HG03103 (cell line): Measurements from ENCODE around the gene CSTPP1.
"Not testable (repeated sequence)": the region's sequence is repeated elsewhere in the genome, so short reads cannot be mapped to it uniquely, and the experiment has no call there.

Experiments used
- ATAC-seq: cut with Tn5 transposase; IDR thresholded peaks from one replicate; pipeline ENCODE4 v1.9.1; 2021; ENCODE audit warnings: low read depth; ENCODE audit not compliant: unreplicated experiment

CSTPP1 gene

DNA sequence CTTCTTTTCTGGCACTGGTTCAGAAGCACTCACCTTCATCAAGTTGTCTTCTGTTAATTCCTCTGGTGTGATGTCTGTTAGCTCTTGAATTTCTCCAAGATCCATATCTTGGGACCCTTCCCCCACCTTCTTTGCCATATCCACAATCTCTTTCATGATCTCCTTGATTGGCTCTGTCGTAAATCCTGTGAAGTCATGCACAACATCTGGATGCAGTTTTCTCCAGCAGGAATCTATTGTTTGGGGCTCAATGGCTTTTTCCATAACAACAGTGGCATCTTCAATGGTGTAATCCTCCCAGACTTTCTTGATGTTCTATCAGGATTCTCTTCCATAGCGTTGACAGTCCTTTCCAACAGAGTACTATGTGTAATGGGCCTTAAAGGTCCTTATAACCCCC is 96.9 kb downstream of the CSTPP1 start:
- ATAC-seq = no peak

GRCh38 chr11:47034091-47034490 is 97.5 kb downstream of the CSTPP1 start:
- no peak for ATAC-seq

DNA sequence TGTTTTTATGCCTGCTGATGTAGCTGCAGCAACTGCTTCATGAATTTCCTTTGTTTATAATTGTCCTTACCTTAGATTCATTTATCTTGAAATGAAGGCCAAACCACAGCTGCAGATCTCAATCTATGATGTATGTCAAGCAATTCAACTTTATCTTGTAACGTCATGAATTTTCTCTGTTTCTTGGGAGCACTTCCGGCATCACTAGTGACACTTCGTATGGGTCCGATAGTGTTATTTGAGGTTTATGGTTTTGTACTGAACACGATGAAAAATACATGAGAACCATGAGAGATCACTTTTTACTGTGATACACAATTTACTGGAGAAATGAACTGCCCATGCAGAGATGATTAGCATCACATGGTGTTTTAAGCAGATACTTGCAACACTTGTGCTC is 98.5 kb downstream of the CSTPP1 start:
- ATAC-seq = no peak

DNA sequence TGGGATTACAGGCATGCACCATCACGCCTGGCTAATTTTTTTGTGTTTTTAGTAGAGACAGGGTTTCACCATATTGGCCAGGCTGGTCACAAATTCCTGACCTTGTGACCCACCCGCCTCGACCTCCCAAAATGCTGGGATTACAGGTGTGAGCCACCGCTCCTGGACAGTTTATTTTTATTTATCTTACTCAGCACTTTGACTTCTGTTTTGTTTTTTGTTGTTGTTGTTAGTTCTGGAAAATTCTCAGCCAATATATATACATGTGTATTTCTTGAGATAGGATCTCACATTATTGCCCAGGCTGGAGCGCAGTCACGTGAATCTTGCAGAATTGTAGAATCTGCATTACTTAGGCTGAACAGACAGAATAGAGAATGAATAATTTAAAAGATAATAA is 107.6 kb downstream of the CSTPP1 start:
- no peak for ATAC-seq

DNA sequence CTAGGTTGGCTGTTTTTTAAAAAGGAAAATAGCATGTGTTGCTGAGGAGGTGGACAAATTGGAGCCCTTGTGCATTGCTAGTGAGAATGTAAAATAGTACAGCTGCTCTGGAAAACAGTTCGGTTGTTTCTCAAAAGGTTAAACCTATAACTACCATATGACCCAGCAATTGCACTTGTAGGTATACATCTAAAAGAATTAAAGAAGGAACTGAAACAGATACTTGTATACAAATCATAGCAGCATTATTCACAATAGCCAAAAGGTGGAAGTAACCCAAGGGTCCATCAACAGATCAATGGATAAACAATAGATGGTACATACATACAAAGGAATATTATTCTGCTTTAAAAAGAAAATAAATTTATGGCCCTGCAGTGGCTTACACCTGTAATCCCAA is 111.4 kb downstream of the CSTPP1 start:
- ATAC-seq = no peak

DNA sequence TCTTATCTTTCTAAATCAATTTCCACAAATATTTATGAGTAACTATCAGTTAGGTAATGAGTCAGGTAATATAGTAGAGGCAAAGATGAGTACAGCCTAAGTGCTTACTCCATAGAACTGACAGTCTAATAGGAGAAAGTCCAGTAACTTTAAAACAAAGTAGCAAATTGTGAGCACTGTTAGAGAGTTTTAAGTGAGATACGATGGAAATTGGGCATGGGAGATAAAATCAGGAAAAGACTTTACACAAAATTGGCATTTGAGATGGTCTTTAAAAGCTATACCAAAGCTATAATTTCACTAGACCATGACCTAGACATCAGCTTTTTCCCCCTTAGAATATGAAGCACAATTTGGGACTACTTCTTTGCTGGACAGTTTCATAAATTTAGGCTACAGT is 113.7 kb downstream of the CSTPP1 start:
- no peak for ATAC-seq

DNA sequence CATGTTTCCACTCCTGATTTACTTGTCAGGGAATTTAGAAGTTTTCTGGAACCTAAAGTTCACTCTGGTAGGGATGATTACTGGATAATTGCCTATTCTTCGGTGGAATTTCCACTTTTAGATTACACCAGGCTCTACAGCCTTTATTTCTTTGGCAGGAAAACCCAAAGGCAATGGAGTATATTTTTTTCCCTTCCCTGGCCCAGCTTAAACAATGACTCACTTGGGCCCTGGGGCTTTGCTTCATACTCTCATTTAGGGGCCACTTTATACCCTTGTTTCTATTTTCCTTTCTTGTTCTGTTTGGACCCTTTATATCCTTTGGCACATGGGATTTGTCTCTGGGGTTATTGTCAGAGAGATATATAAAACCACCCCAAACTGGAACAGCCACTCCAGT is 114.7 kb downstream of the CSTPP1 start:
- ATAC-seq = no peak

- no peak for ATAC-seq
Observed at GRCh38 chr11:47052165-47052564, 115.6 kb downstream of the CSTPP1 start.

DNA sequence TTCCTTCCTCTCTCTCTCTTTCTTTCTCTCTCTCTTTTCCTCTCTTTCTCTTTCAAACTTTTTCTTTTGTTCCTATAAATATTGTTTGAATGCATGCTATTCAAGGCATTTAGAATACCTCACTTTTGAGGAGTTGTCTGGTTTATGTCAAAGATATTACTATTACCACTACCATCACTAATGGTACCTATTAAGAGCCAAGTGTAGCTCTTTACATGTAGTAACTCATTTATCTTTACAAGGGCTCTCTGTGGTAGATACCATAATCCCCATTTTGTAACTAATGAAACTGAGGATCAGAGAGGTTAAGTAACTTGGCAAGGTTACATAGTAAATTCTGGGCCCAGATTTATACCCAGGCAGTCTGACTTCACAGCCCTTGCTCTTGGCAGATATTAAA is 116.0 kb downstream of the CSTPP1 start:
- no peak for ATAC-seq

DNA sequence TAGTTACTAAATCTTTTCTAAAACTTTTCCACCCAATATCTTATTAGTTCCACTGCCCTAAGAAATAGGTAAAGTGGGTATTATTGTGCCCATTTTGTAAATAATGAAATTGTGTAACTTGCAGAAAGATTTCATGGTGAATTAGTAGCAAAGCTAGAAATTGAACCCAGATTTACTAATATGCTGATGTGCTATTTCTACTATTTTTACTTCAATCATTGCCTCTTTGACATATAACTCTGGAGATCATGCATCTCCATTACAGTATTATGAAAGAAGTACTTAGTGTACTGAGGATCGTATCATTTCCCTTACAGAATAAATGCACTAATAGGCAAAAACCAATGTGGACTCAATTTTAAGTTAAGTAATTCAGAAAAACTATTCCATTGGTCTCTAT is 119.0 kb downstream of the CSTPP1 start:
- no peak for ATAC-seq

DNA sequence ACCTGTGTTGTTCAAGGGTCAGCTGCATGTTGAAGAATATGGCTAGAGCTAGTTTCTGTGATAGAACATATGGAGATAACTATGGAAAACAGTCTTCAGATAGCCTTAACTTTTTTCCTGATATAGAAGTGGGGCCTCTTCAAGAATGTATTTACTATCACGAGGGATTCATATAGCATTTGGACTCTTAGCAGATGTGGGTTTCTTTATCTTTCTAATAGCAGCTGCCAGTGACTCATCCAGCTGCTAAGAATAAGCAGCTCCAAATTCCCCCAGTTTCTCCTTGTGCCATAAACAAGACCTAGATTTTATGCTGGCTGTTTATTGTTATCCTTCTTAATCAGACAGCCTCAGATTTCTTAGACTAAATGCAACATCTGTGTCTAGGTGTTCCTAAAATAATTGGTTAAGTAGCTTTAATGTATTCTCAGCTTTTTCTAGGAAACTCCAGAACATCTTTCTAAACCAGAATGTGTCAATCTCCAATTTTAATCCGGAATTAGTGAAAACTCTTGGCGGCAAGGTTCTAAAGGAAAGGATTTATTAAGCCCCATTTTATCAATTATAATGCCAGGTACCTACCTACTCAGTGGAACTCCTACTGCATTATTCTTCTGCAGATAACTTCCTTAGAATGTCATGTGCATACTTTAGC is 119.8 kb downstream of the CSTPP1 start:
- no peak for ATAC-seq

GRCh38 chr11:47057365-47057764 is 120.8 kb downstream of the CSTPP1 start:
- ATAC-seq = no peak

GRCh38 chr11:47060807-47061206 is 124.2 kb downstream of the CSTPP1 start:
- no peak for ATAC-seq

DNA sequence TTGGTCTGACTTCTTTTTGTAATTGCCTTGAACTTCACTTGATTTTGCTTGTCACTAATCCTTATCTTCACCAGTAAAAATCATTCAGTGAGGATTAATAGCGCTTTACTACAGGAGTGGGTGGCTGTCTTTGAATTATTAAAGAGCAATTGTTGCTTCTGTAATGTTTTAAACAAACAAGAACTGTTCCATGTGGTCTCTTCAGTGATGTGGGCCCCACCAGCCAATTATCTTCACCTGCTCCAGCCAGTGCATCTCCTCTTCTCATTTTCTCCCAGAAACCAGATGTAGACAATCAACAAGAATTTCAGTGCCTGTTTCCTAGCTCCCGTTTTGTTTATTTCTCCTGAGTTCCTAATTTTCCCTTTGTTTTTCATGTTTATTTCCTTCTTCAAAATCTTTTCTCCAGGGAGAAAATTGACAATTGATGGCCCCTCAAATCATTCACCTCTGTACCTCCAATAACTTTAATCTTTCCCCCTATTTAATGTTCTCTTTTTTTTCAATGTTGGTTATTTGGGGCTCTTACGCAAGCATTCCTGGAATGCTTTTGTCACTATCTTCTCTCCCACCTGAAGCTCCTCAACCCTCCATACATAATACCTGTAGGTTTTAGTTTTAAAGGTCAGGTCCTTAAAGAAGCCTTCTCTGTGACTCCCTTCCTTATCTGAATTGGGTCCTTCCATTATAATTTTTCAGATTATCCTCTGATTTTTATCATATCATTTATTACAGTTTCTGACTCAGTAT is 125.0 kb downstream of the CSTPP1 start:
- no peak for ATAC-seq

GRCh38 chr11:47062736-47063135 is 126.2 kb downstream of the CSTPP1 start:
- ATAC-seq = no peak

DNA sequence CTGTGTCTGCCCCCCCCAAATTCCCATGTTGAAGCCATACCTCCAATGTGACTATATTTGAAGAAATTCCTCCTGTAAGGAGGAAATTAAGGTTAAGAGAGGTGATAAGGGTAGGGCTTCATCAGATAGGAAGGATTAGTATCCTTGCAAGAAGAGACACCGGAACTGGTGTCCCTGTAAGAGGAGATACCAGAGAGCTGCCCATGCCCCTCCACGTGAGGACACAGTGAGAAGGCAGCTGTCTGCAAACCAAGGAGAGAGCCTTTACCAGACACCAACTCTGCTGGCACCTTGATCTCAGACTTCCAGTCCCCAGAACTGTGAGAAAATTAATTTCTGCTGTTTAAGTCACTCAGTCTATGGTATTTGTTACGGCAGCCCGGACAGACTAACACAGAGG is 130.8 kb downstream of the CSTPP1 start:
- no peak for ATAC-seq

- ATAC-seq = no peak
Observed at GRCh38 chr11:47070769-47071168, 134.2 kb downstream of the CSTPP1 start.

DNA sequence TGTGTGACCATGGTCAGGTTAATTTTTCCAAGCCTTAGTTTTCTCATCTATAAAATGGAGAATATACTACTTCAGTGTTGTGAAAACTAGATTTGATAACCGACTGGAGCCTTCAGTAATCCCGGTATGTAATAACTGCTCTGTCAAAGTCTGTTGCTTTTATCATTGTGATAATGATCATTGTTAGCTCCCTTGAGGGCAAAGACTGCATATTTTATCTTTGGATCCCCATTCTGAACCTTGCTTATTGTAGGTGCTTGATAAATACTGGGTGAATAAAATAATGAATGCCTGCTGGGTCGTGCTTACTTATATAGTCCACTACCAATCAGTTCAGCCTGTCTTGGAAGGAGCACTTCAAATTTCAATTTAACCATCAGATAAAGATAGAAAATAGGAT is 134.8 kb downstream of the CSTPP1 start:
- no peak for ATAC-seq

DNA sequence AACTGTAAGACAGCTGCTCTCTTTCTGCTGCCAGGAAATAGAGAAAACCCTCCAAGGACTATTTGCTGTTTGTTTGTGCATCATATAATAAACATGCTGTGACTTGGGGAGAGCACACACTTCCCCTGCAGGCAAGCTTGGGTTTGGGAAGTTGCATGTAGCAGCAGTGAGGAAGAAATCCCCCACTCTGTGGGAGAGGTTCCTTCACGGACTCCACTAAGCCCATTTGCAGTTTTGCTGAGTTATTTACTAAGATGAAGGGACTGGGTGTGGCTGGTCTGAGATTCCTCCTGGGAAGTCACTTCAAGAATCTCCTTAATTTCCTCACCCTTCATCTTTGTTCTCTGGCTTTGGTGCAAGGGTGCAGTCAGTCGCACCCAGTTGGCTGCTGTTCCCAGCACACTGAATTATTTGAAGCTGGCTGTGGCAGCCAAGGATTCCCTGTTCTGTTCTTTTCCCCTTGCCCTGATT is 135.3 kb downstream of the CSTPP1 start:
- ATAC-seq = no peak

DNA sequence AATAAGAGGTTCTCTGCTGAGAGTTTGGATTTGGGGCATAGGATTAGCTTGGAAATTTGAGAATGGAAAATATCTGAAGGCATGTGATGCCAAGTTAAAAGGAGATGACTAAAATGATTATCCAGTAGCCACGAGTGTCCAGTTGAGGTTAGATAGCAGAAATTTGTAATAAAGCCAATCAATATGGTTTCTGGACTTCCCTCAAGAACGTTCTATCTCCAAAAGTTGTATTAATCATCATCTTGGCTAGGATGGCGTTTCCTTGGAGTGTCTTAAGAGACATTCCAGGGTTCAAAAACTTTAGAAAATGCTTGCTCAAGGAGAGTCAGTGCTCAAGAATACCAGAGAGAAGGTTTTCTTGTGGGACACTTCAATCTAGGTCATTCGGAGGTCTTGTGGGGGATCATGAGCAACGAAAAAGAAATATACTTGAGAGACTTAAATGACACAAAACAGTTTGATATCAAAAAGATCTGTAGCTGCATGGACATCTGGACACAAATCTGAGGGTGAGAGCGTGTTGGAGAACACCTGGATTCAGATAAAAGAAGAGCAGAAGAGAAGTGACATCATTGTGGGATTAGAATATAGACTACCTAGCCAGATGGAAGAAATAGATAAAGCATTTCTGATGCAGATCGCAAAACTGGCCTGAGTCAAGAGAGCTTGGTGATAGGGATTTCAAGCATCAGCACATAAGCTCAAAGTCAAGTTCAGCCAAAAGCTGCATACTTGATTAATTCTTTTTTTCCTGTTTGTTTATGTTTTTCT is 142.4 kb downstream of the CSTPP1 start:
- ATAC-seq = no peak

DNA sequence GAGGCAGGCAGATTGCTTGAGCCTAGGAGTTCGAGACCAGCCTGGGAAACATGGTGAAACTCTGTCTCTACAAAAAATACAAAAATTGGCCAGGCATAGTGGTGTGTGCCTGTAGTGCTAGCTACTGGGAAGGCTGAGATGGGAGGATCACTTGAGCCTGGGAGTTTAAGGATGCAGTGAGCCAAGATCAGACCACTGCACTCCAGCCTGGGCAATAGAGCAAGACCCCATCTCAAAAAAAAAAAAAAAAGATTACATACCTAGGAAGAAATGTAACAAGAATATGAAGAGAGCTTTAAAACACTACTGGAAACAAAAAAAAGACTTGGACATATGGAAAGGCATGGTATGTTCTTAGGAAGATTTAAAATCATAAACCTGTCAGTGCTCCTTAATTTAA is 144.2 kb downstream of the CSTPP1 start:
- not testable (repeated sequence) for ATAC-seq

DNA sequence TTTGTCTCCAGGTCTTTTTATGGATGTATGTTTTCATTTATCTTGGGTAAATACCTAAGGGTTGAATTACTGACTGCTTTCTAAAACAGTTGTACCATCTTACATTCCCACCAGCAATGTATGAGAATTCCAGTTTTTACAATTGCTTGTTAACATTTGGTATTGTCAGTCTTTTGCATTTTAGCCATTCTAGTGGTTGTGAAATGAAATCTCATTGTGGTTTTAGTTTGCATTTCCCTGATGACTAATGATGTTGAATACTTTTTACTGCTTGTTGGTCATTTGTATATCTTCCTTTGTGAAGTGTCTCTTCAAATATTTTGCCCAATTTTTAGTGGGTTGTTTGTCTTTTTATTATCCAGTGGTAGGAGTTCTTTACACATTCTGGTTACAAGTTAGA is 147.4 kb downstream of the CSTPP1 start:
- ATAC-seq = no peak
